Transverse colon (tissue), 4 donors: ENCODE results near the gene SLC1A3. TPM values are rescaled to one million over a fixed set of nuclear protein-coding genes. Genes with fewer than 3 reads are reported as not detected.
"Not testable (repeated sequence)": the region's sequence is repeated elsewhere in the genome, so short reads cannot be mapped to it uniquely, and the experiment has no call there.

Experiments
- DNase-seq: peaks from one replicate; pipeline ENCODE4 v3.0.0-alpha.2; 2019
- H3K27ac ChIP-seq, 4 donors: fragments of 200-600 bp; sonication (generic); 2 replicates each; pipeline ENCODE4 v1.5.1; 2016 to 2018; ENCODE audit warnings: inconsistent platforms in 4 of 4
- H3K27me3 ChIP-seq: fragments of 200-600 bp; sonication (generic); 2 replicates; pipeline ENCODE4 v1.5.1; 2017; ENCODE audit warnings: inconsistent platforms
- H3K36me3 ChIP-seq, 4 donors: fragments of 200-600 bp; sonication (generic); 2 replicates each; pipeline ENCODE4 v1.5.1; 2017 to 2019; ENCODE audit warnings: inconsistent platforms in 4 of 4
- H3K4me1 ChIP-seq, 4 donors: fragments of 200-600 bp; sonication (generic); 2 replicates each; pipeline ENCODE4 v1.5.1; 2017 to 2020; ENCODE audit warnings: inconsistent platforms in 4 of 4
- H3K4me3 ChIP-seq, 4 donors: fragments of 200-600 bp; sonication (generic); 1 replicate in 1 of 4; 2 replicates in 3 of 4; pipeline versions ENCODE4 v1.5.1 to v1.6.1; 2017 to 2019; ENCODE audit warnings: inconsistent platforms in 4 of 4
- H3K9me3 ChIP-seq, 2 donors: fragments of 200-600 bp; sonication (generic); 2 replicates each; pipeline ENCODE4 v1.5.1; 2017 to 2019; ENCODE audit warnings: inconsistent platforms in 2 of 2
- CTCF ChIP-seq, 5 experiments: fragments of 200-600 bp in 3 of 5; fragments of 450-650 bp in 2 of 5; sonication (generic) in 3 of 5; IDR thresholded peaks; 1 replicate in 2 of 5; 2 replicates in 3 of 5; pipeline ENCODE4 v1.5.1; 2016 to 2017; ENCODE audit warnings: antibody characterized with exemption in 5 of 5, inconsistent platforms in 3 of 5, mild to moderate bottlenecking in 2 of 5, moderate library complexity in 1 of 5
- EP300 ChIP-seq: sonication (generic); formaldehyde crosslinking; IDR thresholded peaks from one replicate; pipeline ENCODE4 v1.6.1; 2017; ENCODE audit warnings: antibody characterized with exemption, low read depth
- POLR2A ChIP-seq: fragments of 450-650 bp; IDR thresholded peaks from one replicate; pipeline ENCODE4 v1.6.1; 2016; ENCODE audit warnings: antibody characterized with exemption, mild to moderate bottlenecking, moderate library complexity
- POLR2AphosphoS5 ChIP-seq, 3 donors: sonication (generic); formaldehyde crosslinking; IDR thresholded peaks; one replicate each; pipeline ENCODE4 v1.6.1; 2016; ENCODE audit warnings: antibody characterized with exemption in 3 of 3
- WGBS, 2 donors: methylation state at CpG; one replicate each; pipeline ENCODE4 v1.1.5; 2018; ENCODE audit warnings: low coverage in 1 of 2; 5-methylcytosine and 5-hydroxymethylcytosine counted together
- in situ Hi-C, 4 donors: fragments of 200-750 bp; cut with MboI; loops; one replicate each; pipeline versions ENCODE4 v1.15.0 to v1.15.1; 2017; ENCODE audit warnings: low sequenced_read_pairs in 3 of 4, low pct_ligation_motif_present in 1 of 4, low pct_unique_long_range_greater_than_20kb in 1 of 4
- intact Hi-C: fragments of 100-400 bp; cut with DNase I; formaldehyde crosslinking; loops from one replicate; pipeline ENCODE4 v1.15.1; 2023; ENCODE audit warnings: low total_unique reads
- total RNA-seq, 4 donors: library from RNA; depleted of rRNA; stranded (reverse); fragments of >200 nt; gene quantifications; one replicate each; pipeline ENCODE4 v1.1.0, GENCODE V29; 2016

Gene SLC1A3
- total RNA-seq, 4 donors from 2014 or later, result 0.20 to 16.0 (median 4.1) TPM

- H3K27ac ChIP-seq, result no peak overlapping the region
- TF ChIP-seq POLR2A (no peak), POLR2AphosphoS5 (IDR thresholded peaks at IDR 0.05) (no peak), CTCF (IDR thresholded peaks at IDR 0.05) (no peak), EP300 (no peak)
- intact Hi-C loops, result no loop called here
- in situ Hi-C loops, result no loop called here
- H3K4me3 ChIP-seq, result no peak overlapping the region
- 67 to 74% methylated on average over 4 of the region's 4 CpGs for WGBS, 2 donors
- no peaks in the 10 kb centered on the region for H3K4me1 ChIP-seq
- no peaks in the 10 kb centered on the region for H3K27me3 ChIP-seq
- H3K9me3 ChIP-seq, result no peaks in the 10 kb centered on the region
- no peak for DNase-seq
- no peaks in the 10 kb centered on the region for H3K36me3 ChIP-seq
These were observed 31.0 kb upstream of the SLC1A3 start for GRCh38 chr5:36575361-36575781.

- H3K36me3 ChIP-seq, result no peaks in the 10 kb centered on the region
- H3K27ac ChIP-seq, result no peak overlapping the region
- TF ChIP-seq POLR2AphosphoS5 (IDR thresholded peaks at IDR 0.05) (no peak), POLR2A (no peak), EP300 (no peak), CTCF (IDR thresholded peaks at IDR 0.05) (no peak)
- H3K27me3 ChIP-seq, result no peaks in the 10 kb centered on the region
- in situ Hi-C loops, result no loop called here
- 58 to 68% methylated on average over 2 of the region's 2 CpGs for WGBS, 2 donors
- H3K4me3 ChIP-seq, result no peak overlapping the region
- DNase-seq, result no peak
- intact Hi-C loops, result no loop called here
- H3K4me1 ChIP-seq, result no peaks in the 10 kb centered on the region
- H3K9me3 ChIP-seq, result no peaks in the 10 kb centered on the region
These were observed 29.7 kb upstream of the SLC1A3 start for GRCh38 chr5:36576721-36577120.

GRCh38 chr5:36579858-36580257 lies 26.5 kb upstream of the SLC1A3 start:
- H3K27ac ChIP-seq, intact Hi-C loops, H3K27me3 ChIP-seq, H3K4me3 ChIP-seq, H3K36me3 ChIP-seq, H3K4me1 ChIP-seq, DNase-seq, in situ Hi-C loops, H3K9me3 ChIP-seq: not testable (repeated sequence)

GRCh38 chr5:36581070-36581469 lies 25.3 kb upstream of the SLC1A3 start:
- DNase-seq, result no peak
- Histone ChIP-seq H3K9me3 (no peaks in the 10 kb centered on the region), H3K36me3 (no peaks in the 10 kb centered on the region), H3K27me3 (no peaks in the 10 kb centered on the region), H3K4me1 (no peaks in the 10 kb centered on the region), H3K4me3 (no peak overlapping the region), H3K27ac (no peak overlapping the region)
- intact Hi-C loops (no loop called here), in situ Hi-C loops (no loop called here)
- 58 to 68% methylated on average over 3 of the region's 3 CpGs for WGBS, 2 donors
- TF ChIP-seq EP300 (no peak), CTCF (IDR thresholded peaks at IDR 0.05) (no peak), POLR2A (no peak), POLR2AphosphoS5 (IDR thresholded peaks at IDR 0.05) (no peak)

GRCh38 chr5:36584009-36584875 lies 22.2 kb upstream of the SLC1A3 start:
- no peak for DNase-seq
- no peaks in the 10 kb centered on the region for H3K4me1 ChIP-seq
- no peak for TF ChIP-seq EP300
- no peak for TF ChIP-seq POLR2AphosphoS5 (IDR thresholded peaks at IDR 0.05)
- no peak for TF ChIP-seq CTCF (IDR thresholded peaks at IDR 0.05)
- no peak for TF ChIP-seq POLR2A
- H3K36me3 ChIP-seq, result no peaks in the 10 kb centered on the region
- no peaks in the 10 kb centered on the region for H3K9me3 ChIP-seq
- no peak overlapping the region for H3K4me3 ChIP-seq
- H3K27me3 ChIP-seq, result no peaks in the 10 kb centered on the region
- intact Hi-C loops (no loop called here), in situ Hi-C loops (no loop called here)
- H3K27ac ChIP-seq, result no peak overlapping the region
- WGBS, 2 donors, result 72 to 79% methylated on average over 10 of the region's 10 CpGs
